HG03175 (cell line): ENCODE results near the gene FAAP100.

Source experiments
- ATAC-seq: cut with Tn5 transposase; IDR thresholded peaks from one replicate; pipeline ENCODE4 v1.9.1; 2021; ENCODE audit warnings: mild to moderate bottlenecking, moderate library complexity; ENCODE audit not compliant: unreplicated experiment

The FAAP100 gene

DNA sequence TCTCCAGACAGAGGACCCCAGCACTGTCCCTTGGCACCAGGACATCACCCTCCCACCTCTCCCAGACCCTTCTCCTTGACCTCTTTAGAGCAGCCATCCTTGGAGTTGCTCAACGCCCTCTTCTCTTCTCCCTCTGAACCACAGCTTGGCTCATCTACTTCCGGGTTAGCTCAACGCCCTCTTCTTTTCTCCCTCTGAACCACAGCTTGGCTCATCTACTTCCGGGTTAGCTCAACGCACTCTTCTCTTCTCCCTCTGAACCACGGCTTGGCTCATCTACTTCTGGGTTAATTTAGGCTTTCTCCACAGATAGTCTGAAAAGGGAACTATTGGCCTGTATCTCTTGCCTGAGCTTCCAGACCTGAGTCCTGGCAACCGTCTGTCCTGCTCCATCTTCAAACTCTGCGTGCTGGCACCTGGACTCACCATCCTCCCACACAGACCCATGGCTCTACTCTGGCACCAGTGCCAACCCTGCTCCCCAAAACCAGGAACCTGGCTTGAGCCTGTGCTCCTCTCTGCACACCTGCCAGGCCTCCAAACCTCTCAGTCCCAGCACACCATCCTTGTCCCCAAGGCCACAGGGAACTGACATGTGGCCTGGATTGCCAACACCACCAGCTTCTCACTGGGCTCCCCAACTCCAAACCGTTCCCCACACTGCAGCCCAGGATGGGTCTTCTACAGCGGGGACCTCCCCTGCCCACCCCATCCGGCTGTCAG lies 25.3 kb upstream of the FAAP100 start:
- no peak for ATAC-seq

DNA sequence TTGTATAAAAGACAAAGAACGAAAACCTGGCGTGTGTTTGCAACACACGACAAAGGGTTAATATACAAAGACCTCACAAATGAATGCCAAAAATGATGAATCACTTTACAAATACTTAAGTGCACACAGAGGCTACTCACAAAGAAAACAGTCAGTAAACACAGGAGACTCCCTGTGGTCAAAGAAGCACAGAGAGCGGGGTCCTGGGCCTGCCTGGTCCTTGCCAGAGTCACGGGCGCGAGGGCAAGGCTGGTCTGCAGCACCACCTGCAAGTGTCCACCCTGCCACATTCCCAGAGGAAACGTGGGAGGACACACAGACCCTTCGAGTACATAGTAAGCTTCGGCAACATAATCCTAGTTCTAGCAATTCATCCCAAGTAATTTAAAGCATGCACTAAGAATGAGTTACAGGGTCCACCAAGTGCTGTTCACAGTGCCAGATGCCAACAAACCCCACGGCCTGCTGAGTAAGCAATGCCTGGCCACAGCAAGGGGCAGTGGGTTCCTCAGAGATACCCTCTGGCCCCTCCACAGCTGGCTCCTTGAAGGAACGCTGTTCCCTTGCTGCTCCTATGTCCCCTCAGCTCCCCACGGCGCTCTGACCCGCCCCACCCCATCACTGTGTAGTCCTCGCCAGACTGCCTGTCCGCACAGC lies 24.6 kb upstream of the FAAP100 start:
- no peak for ATAC-seq

DNA sequence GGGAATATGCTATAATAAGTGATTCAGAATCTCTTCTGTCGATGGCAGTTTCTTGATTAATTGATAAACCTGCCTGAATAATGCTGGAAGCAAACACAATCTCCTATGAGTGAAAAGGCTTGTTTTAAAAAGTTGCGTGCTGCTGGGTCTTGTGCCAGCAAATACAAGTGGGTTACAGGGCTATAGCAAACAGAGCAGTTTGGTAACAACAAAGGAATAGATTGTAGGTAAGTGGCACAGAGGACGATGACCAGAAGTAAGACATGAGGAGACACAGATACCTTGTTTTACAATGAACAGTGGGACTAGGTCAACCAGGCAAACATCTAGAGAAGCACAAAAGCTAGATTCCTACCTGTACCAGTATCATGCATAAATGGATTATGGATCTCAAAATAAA lies 23.7 kb upstream of the FAAP100 start:
- no peak for ATAC-seq

DNA sequence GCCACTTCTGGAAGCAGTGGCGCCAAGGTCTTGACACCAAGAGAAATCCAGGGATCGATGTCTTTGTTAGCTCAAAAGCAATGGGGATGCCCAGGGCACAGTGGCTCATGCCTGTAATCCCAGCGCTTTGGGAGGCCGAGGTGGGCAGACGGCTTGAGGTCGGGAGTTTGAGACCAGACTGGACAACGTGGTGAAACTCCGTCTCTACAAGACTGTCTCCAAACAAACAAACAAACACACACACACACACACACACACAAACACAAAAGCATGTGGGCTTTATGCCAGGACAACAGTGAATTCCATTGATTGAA lies 22.4 kb upstream of the FAAP100 start:
- ATAC-seq, result no peak

DNA sequence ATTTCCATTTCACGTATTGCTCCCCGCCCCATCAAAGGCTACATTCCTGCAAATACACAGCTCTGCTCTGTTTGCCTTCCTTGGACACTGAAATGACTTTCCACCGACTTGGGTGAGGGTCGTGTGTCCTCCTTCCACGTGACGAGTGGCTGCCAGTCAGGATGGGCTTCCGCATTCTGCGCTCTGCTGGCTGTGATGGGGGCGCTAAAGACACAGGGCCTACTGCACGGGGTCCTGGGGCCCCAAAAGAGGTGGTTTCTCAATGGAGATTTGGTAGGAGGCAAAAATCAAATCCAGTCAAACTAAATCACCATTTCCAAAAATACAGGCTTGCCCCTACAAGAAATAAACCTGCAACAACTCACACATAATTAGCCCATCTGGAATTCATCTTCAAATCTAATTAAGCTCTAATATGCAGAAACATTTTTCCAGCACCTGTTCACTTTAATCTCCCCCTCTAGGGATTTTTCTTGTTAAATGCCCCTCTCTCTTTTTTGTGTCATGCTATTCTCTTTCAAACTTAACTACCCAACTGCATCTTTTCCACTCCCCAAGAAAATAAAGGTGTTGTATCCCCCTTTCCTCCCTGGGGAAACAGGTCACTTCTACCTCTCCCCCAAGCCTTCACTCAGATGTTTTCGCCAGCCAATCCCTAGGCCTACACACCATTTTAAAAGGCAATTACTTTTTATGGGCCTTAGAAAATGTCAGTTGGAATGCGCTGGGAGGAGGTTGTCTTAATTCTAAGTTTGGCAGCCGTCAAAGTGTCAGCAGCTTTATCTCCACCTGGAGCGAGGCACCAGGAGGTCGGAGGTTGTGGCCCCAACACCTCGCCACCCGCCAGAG lies 21.9 kb upstream of the FAAP100 start:
- no peak for ATAC-seq

DNA sequence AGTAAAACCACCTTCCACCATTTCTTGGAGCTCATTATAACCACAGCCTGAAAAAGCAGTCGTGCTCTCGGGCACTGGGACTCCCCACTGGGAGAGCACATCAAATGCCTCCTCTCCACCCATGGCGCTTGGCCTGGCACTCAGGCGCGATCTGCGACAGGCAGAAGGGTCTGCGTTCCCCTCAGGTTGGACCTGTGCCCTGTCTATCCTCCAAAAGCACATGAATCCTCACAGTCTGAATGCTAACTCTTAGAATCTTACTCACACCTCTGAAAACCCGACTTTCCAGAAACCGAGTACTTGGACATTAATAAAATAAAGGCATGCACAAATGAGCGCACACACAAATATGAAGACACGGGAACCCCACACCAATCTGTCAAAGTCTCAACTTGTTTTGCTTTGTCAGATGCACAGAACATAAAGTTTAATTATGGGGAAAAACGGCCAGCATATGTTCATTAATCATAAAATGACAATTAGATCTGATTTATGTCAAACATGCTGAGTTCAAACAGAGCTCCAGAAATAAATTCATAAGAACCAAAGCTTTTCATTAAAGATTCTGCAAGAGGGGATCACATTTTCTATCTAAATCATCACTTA lies 20.5 kb upstream of the FAAP100 start:
- no peak for ATAC-seq

DNA sequence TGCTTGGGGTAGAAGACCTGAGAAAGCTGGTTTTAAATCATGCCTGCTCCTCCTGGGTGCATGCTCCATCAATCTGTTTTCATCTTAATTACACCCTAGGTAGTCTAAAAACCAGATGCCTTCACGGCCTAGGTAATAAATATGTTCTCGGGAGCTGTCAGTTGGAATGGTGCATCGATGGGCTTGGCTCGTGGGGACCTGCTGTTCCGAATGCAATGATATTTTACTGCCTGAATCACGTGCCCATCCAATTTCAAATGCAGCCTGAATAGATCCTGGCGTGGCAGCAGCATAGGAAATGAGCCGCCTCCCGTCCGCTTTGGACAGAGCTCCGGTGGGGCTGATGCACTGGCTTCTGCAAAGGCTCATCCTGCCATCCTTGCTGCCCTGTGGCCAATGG lies 18.8 kb upstream of the FAAP100 start:
- ATAC-seq, result no peak

DNA sequence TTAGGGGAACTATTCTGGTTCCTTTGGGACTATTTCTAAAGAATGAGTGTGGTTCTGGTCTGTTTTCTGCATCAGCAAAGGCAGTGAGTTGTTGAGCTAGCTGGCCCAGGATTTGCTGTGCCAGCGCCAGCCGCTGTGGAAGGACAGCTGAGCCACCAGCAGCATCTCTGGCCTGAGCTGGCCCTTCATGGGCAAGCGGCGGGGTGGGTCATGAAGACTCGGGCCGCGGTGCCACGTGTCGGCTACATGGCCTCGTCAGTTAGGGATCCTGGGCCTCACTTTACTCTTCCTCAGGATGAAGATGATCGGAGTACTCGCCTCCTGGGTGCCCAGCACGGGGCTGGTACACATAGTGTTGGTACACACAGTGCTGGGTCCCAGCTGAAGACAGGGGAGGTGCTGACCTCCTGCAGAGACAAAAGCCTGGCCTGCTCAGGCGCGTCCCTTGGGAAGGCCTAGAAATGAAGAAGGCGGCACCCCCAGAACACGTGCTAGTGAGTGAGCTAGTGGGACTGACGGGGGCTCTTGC lies 17.9 kb upstream of the FAAP100 start:
- no peak for ATAC-seq

DNA sequence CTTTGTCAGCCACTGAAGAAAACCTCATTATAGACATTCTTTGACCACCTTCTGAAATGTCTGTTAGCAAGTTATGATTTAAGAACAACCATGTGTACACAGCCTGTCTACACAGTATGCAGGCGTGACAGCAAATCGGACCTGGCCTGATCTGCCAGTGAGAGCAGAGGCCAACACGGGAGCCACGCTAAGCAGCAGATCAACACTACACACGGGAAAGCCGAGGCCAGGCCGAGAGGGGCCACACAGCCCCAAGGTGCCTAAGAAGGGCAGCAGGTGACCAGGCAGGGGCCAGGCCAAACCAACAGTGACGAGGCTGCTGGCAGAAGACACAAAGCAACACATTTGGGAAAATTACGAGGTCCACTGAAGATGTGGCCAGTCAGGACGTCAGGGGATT lies 16.3 kb upstream of the FAAP100 start:
- no peak for ATAC-seq

DNA sequence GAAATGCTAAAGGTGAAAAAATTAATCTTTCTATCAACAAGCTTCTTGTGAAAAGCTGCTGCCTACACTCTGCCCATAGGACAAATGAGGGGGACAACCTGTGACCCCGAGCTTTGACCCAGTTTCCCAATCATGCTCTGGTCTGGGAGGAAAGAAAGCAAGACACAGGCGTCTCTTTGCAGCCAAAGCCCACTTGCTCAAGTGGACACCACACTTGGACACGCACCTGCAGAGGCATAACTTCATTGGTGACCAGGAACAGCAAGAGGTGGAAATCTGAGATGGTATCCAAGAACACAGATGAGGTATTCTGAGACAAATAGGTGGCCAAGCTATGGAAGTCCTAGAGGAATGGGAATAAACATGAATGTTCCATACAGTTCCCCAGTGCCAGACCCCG lies 15.0 kb upstream of the FAAP100 start:
- ATAC-seq, result no peak

DNA sequence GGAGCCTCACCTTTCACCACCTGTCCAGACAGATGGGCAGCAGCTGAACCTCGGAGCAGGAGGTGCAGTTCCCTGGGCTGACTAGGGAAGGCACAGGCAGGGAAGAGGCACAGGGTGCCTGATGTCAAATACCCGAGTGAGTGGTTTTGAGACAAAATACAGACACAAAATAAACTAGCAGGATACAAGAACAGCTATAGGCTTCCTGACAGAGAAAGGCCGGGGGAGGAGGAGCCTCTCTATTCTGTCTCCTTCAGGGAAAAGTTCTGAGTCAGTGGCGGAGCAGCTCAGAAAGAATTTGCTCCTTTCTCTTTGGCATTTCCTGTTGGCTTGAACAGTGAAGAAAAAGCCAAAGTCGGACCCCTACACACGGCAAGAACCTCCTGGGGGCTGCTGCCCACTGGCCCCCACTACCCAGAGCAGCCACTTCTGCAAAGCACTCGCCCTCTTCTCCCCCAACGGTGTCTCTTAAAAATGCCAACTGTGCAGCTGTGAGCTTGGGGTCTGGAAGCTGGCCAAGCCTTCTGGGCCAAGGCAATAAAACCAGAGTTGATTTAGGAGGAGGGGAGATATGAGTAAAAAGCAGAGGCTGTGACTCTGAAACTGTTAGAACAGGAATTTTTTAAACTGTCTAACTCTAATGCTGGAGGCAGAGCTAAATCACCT lies 14.4 kb upstream of the FAAP100 start:
- ATAC-seq, result no peak

DNA sequence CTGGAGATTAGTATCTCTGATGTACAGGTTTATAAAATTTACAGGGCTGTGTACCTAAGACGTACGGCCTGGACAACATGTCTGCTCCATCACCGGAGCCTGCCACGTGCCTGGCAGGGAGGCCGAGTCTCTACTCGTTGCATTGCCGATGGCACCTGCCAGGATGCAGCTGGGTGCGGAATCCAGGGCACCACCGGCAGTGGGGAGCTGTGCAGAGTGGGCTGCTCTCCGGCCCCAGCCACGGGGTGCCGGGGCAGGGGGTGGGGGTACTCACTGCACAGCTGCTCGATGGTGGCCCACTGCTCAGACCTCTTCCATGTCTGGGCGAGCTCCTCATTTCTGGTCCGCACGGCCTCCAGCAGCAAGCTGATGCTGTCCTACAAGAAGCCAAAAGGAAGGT lies 13.1 kb upstream of the FAAP100 start:
- ATAC-seq, result no peak

DNA sequence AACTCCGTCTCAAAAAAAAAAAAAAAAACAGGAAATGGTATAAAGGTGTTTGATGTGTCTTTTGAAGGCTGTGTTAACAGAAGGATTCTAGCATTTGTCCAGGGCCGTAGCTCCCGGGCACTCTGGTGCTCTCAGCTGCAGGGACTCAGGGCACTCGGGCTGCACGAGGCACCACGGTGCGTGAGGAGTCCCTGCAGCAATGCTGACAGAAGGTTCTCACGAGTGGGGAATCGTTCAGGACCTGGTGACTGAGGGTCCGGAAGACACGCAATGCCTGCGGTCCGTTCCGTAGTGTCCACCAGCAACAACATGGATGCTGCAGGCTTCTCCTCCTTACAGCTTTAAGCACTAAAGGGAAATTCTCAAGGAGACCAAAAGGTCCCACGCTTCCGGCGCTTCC lies 12.6 kb upstream of the FAAP100 start:
- no peak for ATAC-seq

DNA sequence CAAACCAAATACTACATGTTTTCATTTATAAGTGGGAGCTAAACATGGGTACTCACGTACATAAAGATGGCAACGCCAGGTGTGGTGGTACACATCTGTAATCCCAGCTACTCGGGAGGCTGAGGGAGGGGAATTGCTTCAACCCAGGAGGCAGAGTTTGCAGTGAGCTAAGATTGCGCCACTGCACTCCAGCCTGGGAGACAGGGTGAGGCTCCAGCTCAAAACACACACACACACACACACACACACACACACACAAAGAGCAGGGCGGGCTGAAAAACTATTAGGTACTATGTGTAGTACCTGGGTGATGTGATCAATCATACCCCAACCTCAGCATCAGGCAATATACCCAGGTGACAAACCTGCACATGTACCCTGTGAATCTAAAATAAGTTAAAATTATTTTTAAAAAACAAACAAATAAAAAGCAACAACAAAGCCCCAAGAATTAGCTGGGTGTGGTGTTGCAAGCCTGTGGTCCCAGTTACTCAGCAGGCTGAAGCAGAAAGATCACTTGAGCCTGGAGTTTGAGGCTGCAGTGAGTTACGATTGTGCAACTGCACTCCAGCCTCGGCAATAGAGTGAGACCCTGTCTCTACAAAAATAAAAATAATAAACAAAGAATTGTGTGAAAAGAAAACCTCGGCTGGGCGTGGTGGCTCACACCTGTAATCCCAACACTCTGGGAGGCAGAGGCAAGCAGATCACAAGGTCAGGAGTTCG lies 11.9 kb upstream of the FAAP100 start:
- ATAC-seq, result no peak

DNA sequence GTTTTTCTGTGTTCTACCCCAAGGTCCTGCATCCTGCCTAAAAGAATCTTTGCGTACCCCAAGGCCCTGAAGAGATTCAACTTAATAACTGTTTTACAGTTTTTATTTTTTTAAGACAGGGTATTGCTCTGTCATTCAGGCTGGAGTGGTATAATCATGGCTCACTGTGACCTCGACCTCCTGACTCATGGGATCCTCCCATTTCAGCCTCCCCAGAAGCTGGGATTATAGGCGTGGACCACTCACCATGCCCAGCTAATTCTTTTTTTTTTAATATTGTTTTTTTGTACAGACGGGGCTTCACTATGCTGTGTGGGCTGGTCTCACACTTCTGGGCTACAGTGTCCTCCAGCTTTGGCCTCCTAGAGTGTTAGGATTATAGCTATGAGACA lies 9.3 kb upstream of the FAAP100 start:
- no peak for ATAC-seq

DNA sequence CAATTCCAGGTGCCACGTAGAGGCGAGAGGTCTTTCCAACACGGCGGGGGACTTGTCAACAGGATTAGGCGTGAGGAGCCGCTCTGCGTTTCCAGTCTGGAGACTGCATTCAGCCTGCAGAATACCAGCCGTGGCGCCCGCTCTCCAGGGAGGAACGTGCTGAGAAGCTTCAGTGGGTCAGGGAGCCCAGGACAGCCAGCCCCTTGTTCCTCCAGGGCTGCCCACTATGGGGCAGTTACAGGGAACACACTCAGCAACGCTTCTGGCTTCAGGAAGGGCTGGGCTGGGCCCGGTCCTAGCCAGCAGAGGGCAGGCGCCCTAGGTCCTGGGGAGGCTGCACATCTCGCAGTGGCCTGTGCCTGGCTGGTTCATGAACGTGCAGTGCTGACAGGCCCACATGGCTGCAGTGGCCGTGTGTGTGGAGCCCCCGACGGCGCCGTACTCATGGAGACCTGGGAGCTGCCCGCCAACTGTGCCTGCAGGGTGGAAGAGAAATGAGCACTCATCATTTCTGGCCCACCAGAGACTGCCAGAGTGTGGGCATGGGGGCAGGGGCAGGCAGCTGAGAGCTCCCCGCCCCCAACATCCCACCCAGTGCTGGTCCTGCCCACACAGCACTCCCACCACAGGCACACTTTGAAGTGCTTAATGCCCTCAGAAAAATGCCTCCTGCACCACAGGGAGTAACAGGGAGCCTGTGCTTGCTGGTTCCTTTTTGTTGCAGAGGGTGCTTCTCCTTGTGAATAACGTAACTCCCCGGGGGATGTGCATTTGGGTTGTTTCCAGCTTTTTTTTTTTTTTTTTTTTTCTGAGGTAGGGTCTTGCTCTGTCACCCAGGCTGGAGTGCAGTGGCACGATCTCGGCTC lies 7.0 kb upstream of the FAAP100 start:
- ATAC-seq, result no peak

DNA sequence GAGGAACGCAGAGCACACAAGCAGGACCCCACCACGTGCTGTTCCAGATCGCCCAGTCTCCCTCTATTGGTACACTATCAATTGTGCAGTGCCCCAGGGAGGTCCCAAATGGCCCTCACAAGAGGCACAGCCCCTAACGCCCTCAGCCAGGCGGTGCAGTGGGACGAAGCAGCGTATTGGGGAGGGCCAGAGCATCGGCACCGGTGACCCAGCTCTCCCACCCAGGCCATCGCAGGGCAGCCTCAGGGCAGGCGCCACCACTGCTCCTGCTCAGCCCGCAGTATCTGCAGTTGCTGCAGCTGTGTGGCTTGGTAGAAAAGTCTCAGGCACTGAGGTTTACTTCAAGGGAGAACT lies 5.9 kb upstream of the FAAP100 start:
- no peak for ATAC-seq

DNA sequence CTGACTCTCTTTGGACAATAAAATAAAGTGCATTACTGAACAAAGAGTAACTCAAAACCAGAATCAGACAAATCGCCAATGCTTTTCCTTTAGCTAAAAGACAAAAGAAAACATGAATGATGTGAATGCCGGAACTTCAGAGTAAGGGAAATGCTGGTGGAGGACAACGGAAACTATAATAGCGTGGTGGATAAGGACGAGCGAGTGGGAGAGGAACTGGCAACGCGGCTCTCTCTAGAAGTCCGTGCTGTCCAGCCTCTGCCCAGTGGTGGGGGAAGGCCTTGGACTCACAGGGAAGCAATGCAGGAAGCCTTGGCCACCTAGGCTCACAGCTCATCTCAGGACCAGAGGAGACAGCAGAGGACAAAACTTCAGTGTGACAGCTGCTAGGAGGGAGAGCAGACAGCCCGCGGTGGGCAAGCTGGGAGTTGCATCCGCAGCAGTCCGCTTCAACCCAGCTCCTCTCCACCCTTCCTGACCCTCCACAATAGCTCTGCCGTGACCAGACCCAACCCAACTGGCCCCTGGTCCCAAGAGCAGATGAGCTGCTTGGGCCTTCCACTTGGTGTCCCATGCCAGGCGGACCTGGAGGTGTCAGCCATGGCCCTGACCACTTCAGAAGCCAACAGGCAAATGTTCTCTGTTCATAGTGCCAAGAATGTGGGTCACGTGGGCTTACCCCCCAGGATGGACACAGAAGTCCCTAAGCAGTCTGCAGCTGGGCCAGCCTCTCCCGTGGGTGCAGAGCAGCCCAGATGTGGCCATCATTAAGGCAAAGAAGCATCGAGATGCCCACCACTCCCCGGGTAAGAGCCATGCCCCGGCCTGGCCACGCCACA lies 5.3 kb upstream of the FAAP100 start:
- no peak for ATAC-seq

DNA sequence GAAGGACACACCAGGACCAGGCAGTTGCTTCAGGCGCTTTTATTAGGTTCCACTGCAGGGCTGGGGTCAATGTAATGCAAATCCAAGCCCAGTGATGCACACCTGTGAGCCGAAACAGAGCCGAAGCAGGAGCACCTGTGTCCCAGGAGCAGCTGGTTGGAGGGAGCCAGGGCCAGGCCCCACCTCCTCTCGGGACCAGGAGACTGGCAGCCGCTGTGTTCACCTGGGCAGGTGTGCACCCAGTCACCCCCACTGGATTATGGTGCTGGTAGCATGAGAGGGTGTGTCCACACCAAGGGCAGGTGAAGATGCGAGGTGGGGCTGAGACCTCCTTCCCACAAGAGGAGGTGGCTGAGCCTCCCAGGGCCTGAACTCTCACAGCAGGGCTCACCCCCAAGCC lies 4.7 kb upstream of the FAAP100 start:
- no peak for ATAC-seq
